GM21423 (cell line): ENCODE data around the gene ANO2.

ENCODE experiments used
- ATAC-seq: cut with Tn5 transposase; IDR thresholded peaks from one replicate; pipeline ENCODE4 v1.9.1; 2021; ENCODE audit warnings: mild to moderate bottlenecking, moderate library complexity; ENCODE audit not compliant: unreplicated experiment

The ANO2 gene

GRCh38 chr12:5523396-5524115 is 421.5 kb downstream of the ANO2 start:
- no peak for ATAC-seq

- no peak for ATAC-seq
These were observed 422.4 kb downstream of the ANO2 start for GRCh38 chr12:5522432-5523335.

GRCh38 chr12:5521456-5522325 is 423.4 kb downstream of the ANO2 start:
- no peak for ATAC-seq

GRCh38 chr12:5520831-5521230 is 424.2 kb downstream of the ANO2 start:
- no peak for ATAC-seq

GRCh38 chr12:5520037-5520436 is 425.0 kb downstream of the ANO2 start:
- no peak for ATAC-seq

GRCh38 chr12:5518584-5519365 is 426.3 kb downstream of the ANO2 start:
- no peak for ATAC-seq

- ATAC-seq: no peak
These were observed 428.5 kb downstream of the ANO2 start for GRCh38 chr12:5516371-5517241.

- ATAC-seq: no peak
These were observed 429.6 kb downstream of the ANO2 start for GRCh38 chr12:5515458-5515857.

- no peak for ATAC-seq
These were observed 430.5 kb downstream of the ANO2 start for GRCh38 chr12:5514545-5514944.

GRCh38 chr12:5514016-5514415 is 431.0 kb downstream of the ANO2 start:
- ATAC-seq: no peak

- ATAC-seq: no peak
These were observed 431.7 kb downstream of the ANO2 start for GRCh38 chr12:5513406-5513805.
